ENCODE data around the gene EVA1C. TPM values are rescaled to one million over a fixed set of nuclear protein-coding genes. Genes with fewer than 3 reads are reported as not detected.

EVA1C gene
- polyA plus RNA-seq, 1 donor from 2014 or later = 2.1 TPM

- Histone ChIP-seq H3K79me2 (replicated peaks; ENCODE audit: insufficient read depth, low read length) (no peaks in the 10 kb centered on the region), H3K4me2 (ENCODE audit: low read length) (no peak overlapping the region), H3K27me3 (ENCODE audit: insufficient read depth, low read depth, low read length) (no peaks in the 10 kb centered on the region), H3K27ac (ENCODE audit: low read length) (no peak overlapping the region), H3F3A (ENCODE audit: insufficient read depth, low read length, poor library complexity, severe bottlenecking) (no peaks in the 10 kb centered on the region), H4K20me1 (ENCODE audit: insufficient read depth) (no peaks in the 10 kb centered on the region), H3K9me3 (ENCODE audit: low read length) (no peaks in the 10 kb centered on the region), H3K9me2 (ENCODE audit: insufficient read depth, low read length) (no peaks in the 10 kb centered on the region), H2AFZ (ENCODE audit: low read depth, low read length) (no peak overlapping the region), H3K4me3 (ENCODE audit: low read length) (no peak overlapping the region), H3K9ac (ENCODE audit: low read length) (no peak overlapping the region), H3K36me3 (ENCODE audit: insufficient read depth, low read length) (no peaks in the 10 kb centered on the region)
- TF ChIP-seq SMC3 (conservative IDR thresholded peaks at IDR 0.05; ENCODE audit: poor library complexity) (no peak), EP300 (conservative IDR thresholded peaks at IDR 0.05; ENCODE audit: poor library complexity, severe bottlenecking) (no peak), CTCF (IDR thresholded peaks at IDR 0.05; ENCODE audit: poor library complexity, severe bottlenecking) (no peak), POLR2AphosphoS5 (IDR thresholded peaks at IDR 0.05) (no peak), EZH2 (IDR thresholded peaks at IDR 0.05; ENCODE audit: borderline replicate concordance, insufficient read depth, low read length, poor library complexity, severe bottlenecking) (no peak), TAF1 (IDR thresholded peaks at IDR 0.05; ENCODE audit: low read depth) (no peak), MXI1 (conservative IDR thresholded peaks at IDR 0.05; ENCODE audit: poor library complexity, severe bottlenecking) (no peak), RAD21 (conservative IDR thresholded peaks at IDR 0.05) (no peak)
- TF ChIP-seq, protein P1, sequence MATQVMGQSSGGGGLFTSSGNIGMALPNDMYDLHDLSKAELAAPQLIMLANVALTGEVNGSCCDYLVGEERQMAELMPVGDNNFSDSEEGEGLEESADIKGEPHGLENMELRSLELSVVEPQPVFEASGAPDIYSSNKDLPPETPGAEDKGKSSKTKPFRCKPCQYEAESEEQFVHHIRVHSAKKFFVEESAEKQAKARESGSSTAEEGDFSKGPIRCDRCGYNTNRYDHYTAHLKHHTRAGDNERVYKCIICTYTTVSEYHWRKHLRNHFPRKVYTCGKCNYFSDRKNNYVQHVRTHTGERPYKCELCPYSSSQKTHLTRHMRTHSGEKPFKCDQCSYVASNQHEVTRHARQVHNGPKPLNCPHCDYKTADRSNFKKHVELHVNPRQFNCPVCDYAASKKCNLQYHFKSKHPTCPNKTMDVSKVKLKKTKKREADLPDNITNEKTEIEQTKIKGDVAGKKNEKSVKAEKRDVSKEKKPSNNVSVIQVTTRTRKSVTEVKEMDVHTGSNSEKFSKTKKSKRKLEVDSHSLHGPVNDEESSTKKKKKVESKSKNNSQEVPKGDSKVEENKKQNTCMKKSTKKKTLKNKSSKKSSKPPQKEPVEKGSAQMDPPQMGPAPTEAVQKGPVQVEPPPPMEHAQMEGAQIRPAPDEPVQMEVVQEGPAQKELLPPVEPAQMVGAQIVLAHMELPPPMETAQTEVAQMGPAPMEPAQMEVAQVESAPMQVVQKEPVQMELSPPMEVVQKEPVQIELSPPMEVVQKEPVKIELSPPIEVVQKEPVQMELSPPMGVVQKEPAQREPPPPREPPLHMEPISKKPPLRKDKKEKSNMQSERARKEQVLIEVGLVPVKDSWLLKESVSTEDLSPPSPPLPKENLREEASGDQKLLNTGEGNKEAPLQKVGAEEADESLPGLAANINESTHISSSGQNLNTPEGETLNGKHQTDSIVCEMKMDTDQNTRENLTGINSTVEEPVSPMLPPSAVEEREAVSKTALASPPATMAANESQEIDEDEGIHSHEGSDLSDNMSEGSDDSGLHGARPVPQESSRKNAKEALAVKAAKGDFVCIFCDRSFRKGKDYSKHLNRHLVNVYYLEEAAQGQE (IDR thresholded peaks at IDR 0.05; ENCODE audit: borderline replicate concordance) = no peak
Observed at GRCh38 chr21:32468681-32469111, 56.2 kb downstream of the EVA1C start.

- H2AFZ ChIP-seq (ENCODE audit: low read depth, low read length) = no peak overlapping the region
- H3K27me3 ChIP-seq (ENCODE audit: insufficient read depth, low read depth, low read length) = no peaks in the 10 kb centered on the region
- H3K79me2 ChIP-seq (replicated peaks; ENCODE audit: insufficient read depth, low read length) = no peaks in the 10 kb centered on the region
- no peaks in the 10 kb centered on the region for H3K36me3 ChIP-seq (ENCODE audit: insufficient read depth, low read length)
- H4K20me1 ChIP-seq (ENCODE audit: insufficient read depth) = no peaks in the 10 kb centered on the region
- TF ChIP-seq TAF1 (IDR thresholded peaks at IDR 0.05; ENCODE audit: low read depth) (no peak), RAD21 (conservative IDR thresholded peaks at IDR 0.05) (no peak), POLR2AphosphoS5 (IDR thresholded peaks at IDR 0.05) (no peak), SMC3 (conservative IDR thresholded peaks at IDR 0.05; ENCODE audit: poor library complexity) (no peak), CTCF (IDR thresholded peaks at IDR 0.05; ENCODE audit: poor library complexity, severe bottlenecking) (no peak), EP300 (conservative IDR thresholded peaks at IDR 0.05; ENCODE audit: poor library complexity, severe bottlenecking) (no peak), MXI1 (conservative IDR thresholded peaks at IDR 0.05; ENCODE audit: poor library complexity, severe bottlenecking) (no peak), EZH2 (IDR thresholded peaks at IDR 0.05; ENCODE audit: borderline replicate concordance, insufficient read depth, low read length, poor library complexity, severe bottlenecking) (no peak)
- TF ChIP-seq, protein P1 (IDR thresholded peaks at IDR 0.05; ENCODE audit: borderline replicate concordance) = no peak
- no peaks in the 10 kb centered on the region for H3K9me2 ChIP-seq (ENCODE audit: insufficient read depth, low read length)
- no peak overlapping the region for H3K9ac ChIP-seq (ENCODE audit: low read length)
- no peak overlapping the region for H3K4me3 ChIP-seq (ENCODE audit: low read length)
- H3K27ac ChIP-seq (ENCODE audit: low read length) = no peak overlapping the region
- no peaks in the 10 kb centered on the region for H3F3A ChIP-seq (ENCODE audit: insufficient read depth, low read length, poor library complexity, severe bottlenecking)
- no peak overlapping the region for H3K4me2 ChIP-seq (ENCODE audit: low read length)
- H3K9me3 ChIP-seq (ENCODE audit: low read length) = no peaks in the 10 kb centered on the region
Observed at GRCh38 chr21:32469628-32470027, 57.1 kb downstream of the EVA1C start.
